Measurements from ENCODE around the gene SLC16A5.
A peak's percentile ranks its signal among the peaks of the same experiment; 100 is the strongest.

The SLC16A5 gene

GRCh38 chr17:75105126-75106080 is 17.6 kb downstream of the SLC16A5 start:
- TF ChIP-seq CEBPB (IDR thresholded peaks at IDR 0.05) (no peak), YY1 (IDR thresholded peaks at IDR 0.05; ENCODE audit: low read depth) (no peak), NFIC (IDR thresholded peaks at IDR 0.05) (no peak), RAD21 (IDR thresholded peaks at IDR 0.05; ENCODE audit: low read depth) (peak; percentile 78), TCF12 (IDR thresholded peaks at IDR 0.05; ENCODE audit: low read depth) (no peak), EGR1 (IDR thresholded peaks at IDR 0.05) (no peak), CREB1 (IDR thresholded peaks at IDR 0.05; ENCODE audit: low read depth) (no peak), TEAD4 (IDR thresholded peaks at IDR 0.05) (no peak)

GRCh38 chr17:75108193-75108592 is 20.4 kb downstream of the SLC16A5 start:
- TF ChIP-seq USF1 (IDR thresholded peaks at IDR 0.05), result no peak
- no peak for TF ChIP-seq NFIC (IDR thresholded peaks at IDR 0.05)
- TF ChIP-seq TAF1 (IDR thresholded peaks at IDR 0.05; ENCODE audit: low read depth), result no peak
- TF ChIP-seq FOXM1 (IDR thresholded peaks at IDR 0.05; ENCODE audit: borderline replicate concordance, low read depth), result no peak
- no peak for TF ChIP-seq ZBTB7A (IDR thresholded peaks at IDR 0.05; ENCODE audit: low read depth)
- no peak for TF ChIP-seq TCF12 (IDR thresholded peaks at IDR 0.05; ENCODE audit: low read depth)
- no peak for TF ChIP-seq MAX (IDR thresholded peaks at IDR 0.05)
- TF ChIP-seq CREB1 (IDR thresholded peaks at IDR 0.05; ENCODE audit: low read depth), result no peak
- no peak for TF ChIP-seq YY1 (IDR thresholded peaks at IDR 0.05; ENCODE audit: low read depth)
- TF ChIP-seq RAD21 (IDR thresholded peaks at IDR 0.05; ENCODE audit: low read depth), result no peak
- TF ChIP-seq CEBPB (IDR thresholded peaks at IDR 0.05), result no peak
- TF ChIP-seq TEAD4 (IDR thresholded peaks at IDR 0.05), result no peak
- no peak for TF ChIP-seq REST (IDR thresholded peaks at IDR 0.05; ENCODE audit: low read depth)
- TF ChIP-seq EP300 (IDR thresholded peaks at IDR 0.05; ENCODE audit: borderline replicate concordance), result no peak
- no peak for TF ChIP-seq EGR1 (IDR thresholded peaks at IDR 0.05)

GRCh38 chr17:75109046-75109406 is 21.3 kb downstream of the SLC16A5 start:
- TF ChIP-seq FOXM1 (IDR thresholded peaks at IDR 0.05; ENCODE audit: borderline replicate concordance, low read depth) (no peak), YY1 (IDR thresholded peaks at IDR 0.05; ENCODE audit: low read depth) (no peak), NFIC (IDR thresholded peaks at IDR 0.05) (no peak), RAD21 (IDR thresholded peaks at IDR 0.05; ENCODE audit: low read depth) (no peak), TAF1 (IDR thresholded peaks at IDR 0.05; ENCODE audit: low read depth) (no peak), TEAD4 (IDR thresholded peaks at IDR 0.05) (no peak), ZBTB7A (IDR thresholded peaks at IDR 0.05; ENCODE audit: low read depth) (no peak), CEBPB (IDR thresholded peaks at IDR 0.05) (no peak), TCF12 (IDR thresholded peaks at IDR 0.05; ENCODE audit: low read depth) (no peak), REST (IDR thresholded peaks at IDR 0.05; ENCODE audit: low read depth) (no peak), EGR1 (IDR thresholded peaks at IDR 0.05) (no peak), CREB1 (IDR thresholded peaks at IDR 0.05; ENCODE audit: low read depth) (no peak), EP300 (IDR thresholded peaks at IDR 0.05; ENCODE audit: borderline replicate concordance) (no peak), USF1 (IDR thresholded peaks at IDR 0.05) (no peak), MAX (IDR thresholded peaks at IDR 0.05) (no peak)

- TF ChIP-seq ZBTB7A (IDR thresholded peaks at IDR 0.05; ENCODE audit: low read depth), result peak; percentile 86
- TF ChIP-seq MAX (IDR thresholded peaks at IDR 0.05), result peak; percentile 92
- TF ChIP-seq TAF1 (IDR thresholded peaks at IDR 0.05; ENCODE audit: low read depth), result peak; percentile 92
- no peak for TF ChIP-seq CEBPB (IDR thresholded peaks at IDR 0.05)
- TF ChIP-seq NFIC (IDR thresholded peaks at IDR 0.05), result no peak
- TF ChIP-seq EGR1 (IDR thresholded peaks at IDR 0.05), result peak; percentile 91
- 0 out of 2 replicates have a peak, but pooled peaks have one; percentile 6 for TF ChIP-seq USF1 (IDR thresholded peaks at IDR 0.05)
- no peak for TF ChIP-seq YY1 (IDR thresholded peaks at IDR 0.05; ENCODE audit: low read depth)
- TF ChIP-seq TCF12 (IDR thresholded peaks at IDR 0.05; ENCODE audit: low read depth), result peak; percentile 56; the same call in 1 of the 2 replicates
- TF ChIP-seq EP300 (IDR thresholded peaks at IDR 0.05; ENCODE audit: borderline replicate concordance), result no peak
- TF ChIP-seq FOXM1 (IDR thresholded peaks at IDR 0.05; ENCODE audit: borderline replicate concordance, low read depth), result no peak
- TF ChIP-seq REST (IDR thresholded peaks at IDR 0.05; ENCODE audit: low read depth), result no peak
- no peak for TF ChIP-seq CREB1 (IDR thresholded peaks at IDR 0.05; ENCODE audit: low read depth)
- peak; percentile 34 for TF ChIP-seq TEAD4 (IDR thresholded peaks at IDR 0.05)
- TF ChIP-seq RAD21 (IDR thresholded peaks at IDR 0.05; ENCODE audit: low read depth), result peak; percentile 18; the same call in 1 of the 2 replicates
Measured at GRCh38 chr17:75109407-75110233, 21.9 kb downstream of the SLC16A5 start, which contains the start of gene ARMC7. Gene ARMC7 (plus strand): TSS chr17:75109969. CDS start chr17:75110289, 320 bp downstream.

Measured in Ishikawa (cell line).